WTC11 (cell line): ENCODE measurements around the gene GNAT3. TPM values are rescaled to one million over a fixed set of nuclear protein-coding genes. Genes with fewer than 3 reads are reported as not detected.

ENCODE experiments used
- ATAC-seq: fragments of 200-7000 bp; cut with Tn5 transposase; 2 replicates; pipeline ENCODE4 v1.10.0; 2021; ENCODE audit warnings: mild to moderate bottlenecking, moderate library complexity
- CTCF ChIA-PET: fragments of 300-600 bp; sonication (Branson Sonifier 250); formaldehyde crosslinking; loops from one replicate; lab custom pipeline; 2021; ENCODE audit warnings: antibody characterized with exemption; lab: Charles Lee
- POLR2A ChIA-PET: fragments of 350-600 bp; sonication (Branson Sonifier 250); formaldehyde crosslinking; loops from one replicate; lab custom pipeline; 2021; ENCODE audit warnings: antibody characterized with exemption; lab: Charles Lee
- DNase-seq: peaks from one replicate; pipeline ENCODE4 v3.0.0; 2021; ENCODE audit warnings: low spot score
- H3K27ac Mint-ChIP-seq: 2 replicates; pipeline ENCODE4 v1.8.0; 2021; ENCODE audit warnings: mixed read lengths
- H3K27me3 Mint-ChIP-seq: 2 replicates; pipeline ENCODE4 v1.8.0; 2021; ENCODE audit warnings: low read depth, mild to moderate bottlenecking, moderate library complexity, mixed read lengths
- H3K36me3 Mint-ChIP-seq: 2 replicates; pipeline ENCODE4 v1.8.0; 2021; ENCODE audit warnings: mixed read lengths
- H3K4me1 Mint-ChIP-seq: 2 replicates; pipeline ENCODE4 v1.8.0; 2022; ENCODE audit warnings: mixed read lengths
- H3K4me3 Mint-ChIP-seq: 2 replicates; pipeline ENCODE4 v1.8.0; 2021; ENCODE audit warnings: mild to moderate bottlenecking, moderate library complexity, mixed read lengths
- H3K9me3 Mint-ChIP-seq: 2 replicates; pipeline ENCODE4 v1.8.0; 2021; ENCODE audit warnings: mixed read lengths
- ARID4B ChIP-seq: sonication (generic); formaldehyde crosslinking; IDR thresholded peaks from 2 replicates; pipeline ENCODE4 v1.8.0; 2023; ENCODE audit warnings: missing genetic modification reagents, mild to moderate bottlenecking, borderline replicate concordance
- CDX4 ChIP-seq: fragments of 250-450 bp; sonication (Bioruptor Pico); IDR thresholded peaks from 2 replicates; pipeline ENCODE4 v1.9.0; 2021; ENCODE audit warnings: moderate library complexity, mild to moderate bottlenecking, inconsistent platforms, borderline replicate concordance
- MYBL2 ChIP-seq: sonication (generic); formaldehyde crosslinking; IDR thresholded peaks from 2 replicates; pipeline ENCODE4 v1.8.1; 2023; ENCODE audit warnings: mild to moderate bottlenecking, moderate library complexity, missing genetic modification reagents
- NFYB ChIP-seq: sonication (generic); formaldehyde crosslinking; conservative IDR thresholded peaks from 2 replicates; pipeline ENCODE4 v1.8.0; 2022; ENCODE audit warnings: low read depth, missing genetic modification reagents
- NR3C1 ChIP-seq: sonication (generic); formaldehyde crosslinking; conservative IDR thresholded peaks from 2 replicates; pipeline ENCODE4 v1.8.1; 2023; ENCODE audit warnings: low read depth, mild to moderate bottlenecking, missing genetic modification reagents
- SP1 ChIP-seq: sonication (generic); formaldehyde crosslinking; conservative IDR thresholded peaks from 2 replicates; pipeline ENCODE4 v1.8.1; 2022; ENCODE audit warnings: missing genetic modification reagents
- ZNF396 ChIP-seq: fragments of 250-450 bp; sonication (Bioruptor Pico); IDR thresholded peaks from 2 replicates; pipeline ENCODE4 v1.8.0; 2021; ENCODE audit warnings: mild to moderate bottlenecking, moderate library complexity, borderline replicate concordance
- ZNF512 ChIP-seq: sonication (generic); formaldehyde crosslinking; IDR thresholded peaks from 2 replicates; pipeline ENCODE4 v1.8.1; 2022; ENCODE audit warnings: missing genetic modification reagents, borderline replicate concordance
- ZNF671 ChIP-seq: fragments of 250-450 bp; sonication (Bioruptor Pico); IDR thresholded peaks from 2 replicates; pipeline ENCODE4 v1.8.0; 2021; ENCODE audit warnings: mild to moderate bottlenecking
- total RNA-seq: library from RNA; stranded (reverse); gene quantifications from 3 replicates; pipeline ENCODE4 v1.2.3, GENCODE V29; 2021
- TF ChIP-seq, protein P1 (sequence below): sonication (generic); formaldehyde crosslinking; IDR thresholded peaks from 2 replicates; pipeline ENCODE4 v1.8.0; 2022; ENCODE audit warnings: mild to moderate bottlenecking, missing genetic modification reagents
- TF ChIP-seq, protein P2 (sequence below): sonication (generic); formaldehyde crosslinking; IDR thresholded peaks from 2 replicates; pipeline ENCODE4 v1.8.1; 2023; ENCODE audit warnings: mild to moderate bottlenecking, missing genetic modification reagents, borderline replicate concordance
- TF ChIP-seq, protein P3 (sequence below): fragments of 250-450 bp; sonication (Bioruptor Pico); IDR thresholded peaks from 2 replicates; pipeline ENCODE4 v1.9.0; 2021; ENCODE audit warnings: mild to moderate bottlenecking

GNAT3 gene
- total RNA-seq, 1 experiment from 2014 or later, result not detected

- no peak for DNase-seq
- Mint-ChIP-seq H3K27me3 (no peaks in the 10 kb centered on the region), H3K27ac (no peak overlapping the region), H3K4me3 (no peak overlapping the region), H3K9me3 (peaks cover 21% of the 10 kb centered on the region), H3K36me3 (peaks cover 8% of the 10 kb centered on the region), H3K4me1 (peaks cover 36% of the 10 kb centered on the region)
- ChIA-PET CTCF (no interaction called here), POLR2A (no interaction called here)
- ATAC-seq, result no peak
- no peak for TF ChIP-seq ZNF396 (CRISPR knock-in tag)
- TF ChIP-seq, protein P1, sequence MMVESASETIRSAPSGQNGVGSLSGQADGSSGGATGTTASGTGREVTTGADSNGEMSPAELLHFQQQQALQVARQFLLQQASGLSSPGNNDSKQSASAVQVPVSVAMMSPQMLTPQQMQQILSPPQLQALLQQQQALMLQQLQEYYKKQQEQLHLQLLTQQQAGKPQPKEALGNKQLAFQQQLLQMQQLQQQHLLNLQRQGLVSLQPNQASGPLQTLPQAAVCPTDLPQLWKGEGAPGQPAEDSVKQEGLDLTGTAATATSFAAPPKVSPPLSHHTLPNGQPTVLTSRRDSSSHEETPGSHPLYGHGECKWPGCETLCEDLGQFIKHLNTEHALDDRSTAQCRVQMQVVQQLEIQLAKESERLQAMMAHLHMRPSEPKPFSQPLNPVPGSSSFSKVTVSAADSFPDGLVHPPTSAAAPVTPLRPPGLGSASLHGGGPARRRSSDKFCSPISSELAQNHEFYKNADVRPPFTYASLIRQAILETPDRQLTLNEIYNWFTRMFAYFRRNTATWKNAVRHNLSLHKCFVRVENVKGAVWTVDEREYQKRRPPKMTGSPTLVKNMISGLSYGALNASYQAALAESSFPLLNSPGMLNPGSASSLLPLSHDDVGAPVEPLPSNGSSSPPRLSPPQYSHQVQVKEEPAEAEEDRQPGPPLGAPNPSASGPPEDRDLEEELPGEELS (CRISPR knock-in tag), result no peak
- TF ChIP-seq NR3C1, result no peak
- no peak for TF ChIP-seq NFYB (CRISPR knock-in tag)
- no peak for TF ChIP-seq ZNF512
- TF ChIP-seq SP1, result no peak
- TF ChIP-seq MYBL2 (CRISPR knock-in tag), result no peak
- TF ChIP-seq CDX4, result no peak
- TF ChIP-seq, protein P2, sequence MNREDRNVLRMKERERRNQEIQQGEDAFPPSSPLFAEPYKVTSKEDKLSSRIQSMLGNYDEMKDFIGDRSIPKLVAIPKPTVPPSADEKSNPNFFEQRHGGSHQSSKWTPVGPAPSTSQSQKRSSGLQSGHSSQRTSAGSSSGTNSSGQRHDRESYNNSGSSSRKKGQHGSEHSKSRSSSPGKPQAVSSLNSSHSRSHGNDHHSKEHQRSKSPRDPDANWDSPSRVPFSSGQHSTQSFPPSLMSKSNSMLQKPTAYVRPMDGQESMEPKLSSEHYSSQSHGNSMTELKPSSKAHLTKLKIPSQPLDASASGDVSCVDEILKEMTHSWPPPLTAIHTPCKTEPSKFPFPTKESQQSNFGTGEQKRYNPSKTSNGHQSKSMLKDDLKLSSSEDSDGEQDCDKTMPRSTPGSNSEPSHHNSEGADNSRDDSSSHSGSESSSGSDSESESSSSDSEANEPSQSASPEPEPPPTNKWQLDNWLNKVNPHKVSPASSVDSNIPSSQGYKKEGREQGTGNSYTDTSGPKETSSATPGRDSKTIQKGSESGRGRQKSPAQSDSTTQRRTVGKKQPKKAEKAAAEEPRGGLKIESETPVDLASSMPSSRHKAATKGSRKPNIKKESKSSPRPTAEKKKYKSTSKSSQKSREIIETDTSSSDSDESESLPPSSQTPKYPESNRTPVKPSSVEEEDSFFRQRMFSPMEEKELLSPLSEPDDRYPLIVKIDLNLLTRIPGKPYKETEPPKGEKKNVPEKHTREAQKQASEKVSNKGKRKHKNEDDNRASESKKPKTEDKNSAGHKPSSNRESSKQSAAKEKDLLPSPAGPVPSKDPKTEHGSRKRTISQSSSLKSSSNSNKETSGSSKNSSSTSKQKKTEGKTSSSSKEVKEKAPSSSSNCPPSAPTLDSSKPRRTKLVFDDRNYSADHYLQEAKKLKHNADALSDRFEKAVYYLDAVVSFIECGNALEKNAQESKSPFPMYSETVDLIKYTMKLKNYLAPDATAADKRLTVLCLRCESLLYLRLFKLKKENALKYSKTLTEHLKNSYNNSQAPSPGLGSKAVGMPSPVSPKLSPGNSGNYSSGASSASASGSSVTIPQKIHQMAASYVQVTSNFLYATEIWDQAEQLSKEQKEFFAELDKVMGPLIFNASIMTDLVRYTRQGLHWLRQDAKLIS (CRISPR knock-in tag), result no peak
- no peak for TF ChIP-seq ZNF671
- TF ChIP-seq, protein P3, sequence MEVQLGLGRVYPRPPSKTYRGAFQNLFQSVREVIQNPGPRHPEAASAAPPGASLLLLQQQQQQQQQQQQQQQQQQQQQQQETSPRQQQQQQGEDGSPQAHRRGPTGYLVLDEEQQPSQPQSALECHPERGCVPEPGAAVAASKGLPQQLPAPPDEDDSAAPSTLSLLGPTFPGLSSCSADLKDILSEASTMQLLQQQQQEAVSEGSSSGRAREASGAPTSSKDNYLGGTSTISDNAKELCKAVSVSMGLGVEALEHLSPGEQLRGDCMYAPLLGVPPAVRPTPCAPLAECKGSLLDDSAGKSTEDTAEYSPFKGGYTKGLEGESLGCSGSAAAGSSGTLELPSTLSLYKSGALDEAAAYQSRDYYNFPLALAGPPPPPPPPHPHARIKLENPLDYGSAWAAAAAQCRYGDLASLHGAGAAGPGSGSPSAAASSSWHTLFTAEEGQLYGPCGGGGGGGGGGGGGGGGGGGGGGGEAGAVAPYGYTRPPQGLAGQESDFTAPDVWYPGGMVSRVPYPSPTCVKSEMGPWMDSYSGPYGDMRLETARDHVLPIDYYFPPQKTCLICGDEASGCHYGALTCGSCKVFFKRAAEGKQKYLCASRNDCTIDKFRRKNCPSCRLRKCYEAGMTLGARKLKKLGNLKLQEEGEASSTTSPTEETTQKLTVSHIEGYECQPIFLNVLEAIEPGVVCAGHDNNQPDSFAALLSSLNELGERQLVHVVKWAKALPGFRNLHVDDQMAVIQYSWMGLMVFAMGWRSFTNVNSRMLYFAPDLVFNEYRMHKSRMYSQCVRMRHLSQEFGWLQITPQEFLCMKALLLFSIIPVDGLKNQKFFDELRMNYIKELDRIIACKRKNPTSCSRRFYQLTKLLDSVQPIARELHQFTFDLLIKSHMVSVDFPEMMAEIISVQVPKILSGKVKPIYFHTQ (CRISPR knock-in tag), result no peak
- TF ChIP-seq ARID4B (CRISPR knock-in tag), result no peak
These were observed 28.9 kb downstream of the GNAT3 start for GRCh38 chr7:80482950-80483349.
